PC-9 (cell line): Measurements from ENCODE around the gene SMPD3. TPM values are rescaled to one million over a fixed set of nuclear protein-coding genes. Genes with fewer than 3 reads are reported as not detected.

Source experiments
- BruUV-seq: library from RNA; stranded (reverse); fragments of 400-500 nt; replicated peaks from 2 replicates; lab custom pipeline; 2021; lab: Mats Ljungman, UMichigan
- CTCF ChIA-PET: fragments of 300-600 bp; sonication (Branson Sonifier 250); formaldehyde crosslinking; loops from one replicate; lab custom pipeline; 2022; ENCODE audit warnings: antibody characterized with exemption; lab: Charles Lee
- POLR2A ChIA-PET: fragments of 300-600 bp; sonication (Branson Sonifier 250); formaldehyde crosslinking; loops from one replicate; lab custom pipeline; 2022; ENCODE audit warnings: antibody characterized with exemption; ENCODE audit not compliant: unreplicated experiment; lab: Charles Lee
- DNase-seq, 2 experiments: peaks; one replicate each; pipeline versions ENCODE4 v3.0.0 to v3.0.0-alpha.2; 2015 to 2022; ENCODE audit warnings: mixed read lengths in 1 of 2
- H2AFZ ChIP-seq: fragments of 200-600 bp; sonication (generic); 2 replicates; pipeline ENCODE4 v1.8.1; 2017; ENCODE audit warnings: antibody characterized with exemption
- H3F3A ChIP-seq: fragments of 200-600 bp; sonication (generic); 2 replicates; pipeline ENCODE4 v1.8.1; 2017; ENCODE audit warnings: antibody characterized with exemption, mild to moderate bottlenecking, low read depth; ENCODE audit not compliant: insufficient read depth
- H3K27ac ChIP-seq: fragments of 200-600 bp; sonication (generic); 2 replicates; pipeline ENCODE4 v1.6.1; 2016; ENCODE audit warnings: mixed run types
- H3K27me3 ChIP-seq: fragments of 200-600 bp; sonication (generic); 2 replicates; pipeline ENCODE4 v1.6.1; 2016; ENCODE audit warnings: low read depth, mixed run types; ENCODE audit not compliant: insufficient read depth
- H3K36me3 ChIP-seq: fragments of 200-600 bp; sonication (generic); 2 replicates; pipeline ENCODE4 v1.6.1; 2016; ENCODE audit warnings: low read depth, mixed run types
- H3K4me1 ChIP-seq: fragments of 200-600 bp; sonication (generic); replicated peaks from 2 replicates; pipeline ENCODE4 v1.6.1; 2016; ENCODE audit warnings: mixed run types; ENCODE audit not compliant: insufficient read depth
- H3K4me2 ChIP-seq: fragments of 200-600 bp; sonication (generic); 2 replicates; pipeline ENCODE4 v1.6.1; 2017; ENCODE audit warnings: mixed run types
- H3K4me3 ChIP-seq: fragments of 200-600 bp; sonication (generic); 2 replicates; pipeline ENCODE4 v1.6.1; 2016; ENCODE audit warnings: mixed run types
- H3K79me2 ChIP-seq: fragments of 200-600 bp; sonication (generic); 2 replicates; pipeline ENCODE4 v1.6.1; 2017; ENCODE audit warnings: low read depth, mixed run types
- H3K9me2 ChIP-seq: fragments of 200-600 bp; sonication (generic); 2 replicates; pipeline ENCODE4 v1.8.1; 2017; ENCODE audit warnings: mild to moderate bottlenecking; ENCODE audit not compliant: insufficient read depth
- H3K9me3 ChIP-seq: fragments of 200-600 bp; sonication (generic); 2 replicates; pipeline ENCODE4 v1.8.1; 2016; ENCODE audit warnings: low read depth; ENCODE audit not compliant: insufficient read depth
- H4K20me1 ChIP-seq: fragments of 200-600 bp; sonication (generic); 2 replicates; pipeline ENCODE4 v1.8.1; 2017; ENCODE audit not compliant: insufficient read depth
- EZH2 ChIP-seq: fragments of 200-600 bp; sonication (generic); IDR thresholded peaks from 2 replicates; pipeline ENCODE4 v1.8.0; 2017; ENCODE audit warnings: antibody characterized with exemption, low read depth
- intact Hi-C: fragments of 100-400 bp; cut with micrococcal nuclease; formaldehyde crosslinking; loops from one replicate; pipeline ENCODE4 v1.10.0; 2022; ENCODE audit not compliant: unreplicated experiment
- total RNA-seq: library from RNA; stranded (reverse); gene quantifications from 2 replicates; pipeline ENCODE4 v1.2.3, GENCODE V29; 2021
- TF ChIP-seq, protein P1 (sequence below): fragments of 200-600 bp; sonication (generic); conservative IDR thresholded peaks from 2 replicates; pipeline ENCODE4 v1.6.1; 2017; ENCODE audit warnings: mixed run types, antibody characterized with exemption, mild to moderate bottlenecking, moderate library complexity

Gene SMPD3
- total RNA-seq, 1 experiment from 2014 or later = 0.94 TPM

DNA sequence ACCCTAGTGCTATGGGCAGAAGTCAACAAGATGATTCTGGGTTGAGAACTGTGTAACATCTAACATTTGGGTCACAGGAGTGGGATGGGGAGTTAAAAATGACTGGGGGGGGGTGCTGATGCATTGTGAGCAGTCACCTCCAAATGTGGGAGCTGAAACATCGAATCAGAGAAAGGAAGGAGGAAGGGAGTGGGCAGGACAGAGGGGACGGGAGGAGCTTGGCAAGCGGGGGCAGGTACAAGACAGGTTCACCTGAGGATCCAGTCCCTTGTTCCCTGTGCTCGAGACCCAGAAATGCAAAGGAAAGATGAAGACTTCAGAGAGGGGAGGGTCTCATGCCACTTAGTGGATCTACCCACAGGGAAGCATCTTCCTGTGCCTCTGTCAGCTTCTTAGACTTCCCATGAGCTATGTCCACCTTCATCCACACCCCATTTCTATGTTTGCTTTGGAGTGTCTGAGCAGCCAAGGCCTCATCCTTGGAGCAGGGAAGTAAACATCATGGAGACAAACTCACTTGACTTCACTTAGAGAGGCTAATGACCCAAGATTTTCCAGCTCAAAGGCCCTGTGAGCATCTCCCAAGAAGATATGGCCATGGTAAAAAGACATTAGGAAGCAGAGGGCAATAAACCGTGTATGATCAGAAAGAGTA lies 20.5 kb downstream of the SMPD3 start:
- no peak for DNase-seq
- H3K9me3 ChIP-seq = no peaks in the 10 kb centered on the region
- H4K20me1 ChIP-seq = no peaks in the 10 kb centered on the region
- H3K4me3 ChIP-seq = no peak overlapping the region
- H3K27me3 ChIP-seq = no peaks in the 10 kb centered on the region
- POLR2A ChIA-PET = interaction anchor here (0.6 kb wide), 1 partner anchor 9 kb away, joined by 3 read pairs; no protein-coding TSS in a partner anchor
- H3K9me2 ChIP-seq = no peaks in the 10 kb centered on the region
- H3K79me2 ChIP-seq = no peaks in the 10 kb centered on the region
- intact Hi-C loops = no loop called here
- H3F3A ChIP-seq = no peaks in the 10 kb centered on the region; the same call in 1 of the 2 replicates
- no peaks in the 10 kb centered on the region for H3K36me3 ChIP-seq
- TF ChIP-seq, protein P1, sequence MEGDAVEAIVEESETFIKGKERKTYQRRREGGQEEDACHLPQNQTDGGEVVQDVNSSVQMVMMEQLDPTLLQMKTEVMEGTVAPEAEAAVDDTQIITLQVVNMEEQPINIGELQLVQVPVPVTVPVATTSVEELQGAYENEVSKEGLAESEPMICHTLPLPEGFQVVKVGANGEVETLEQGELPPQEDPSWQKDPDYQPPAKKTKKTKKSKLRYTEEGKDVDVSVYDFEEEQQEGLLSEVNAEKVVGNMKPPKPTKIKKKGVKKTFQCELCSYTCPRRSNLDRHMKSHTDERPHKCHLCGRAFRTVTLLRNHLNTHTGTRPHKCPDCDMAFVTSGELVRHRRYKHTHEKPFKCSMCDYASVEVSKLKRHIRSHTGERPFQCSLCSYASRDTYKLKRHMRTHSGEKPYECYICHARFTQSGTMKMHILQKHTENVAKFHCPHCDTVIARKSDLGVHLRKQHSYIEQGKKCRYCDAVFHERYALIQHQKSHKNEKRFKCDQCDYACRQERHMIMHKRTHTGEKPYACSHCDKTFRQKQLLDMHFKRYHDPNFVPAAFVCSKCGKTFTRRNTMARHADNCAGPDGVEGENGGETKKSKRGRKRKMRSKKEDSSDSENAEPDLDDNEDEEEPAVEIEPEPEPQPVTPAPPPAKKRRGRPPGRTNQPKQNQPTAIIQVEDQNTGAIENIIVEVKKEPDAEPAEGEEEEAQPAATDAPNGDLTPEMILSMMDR = no peak
- TF ChIP-seq EZH2 = no peak
- no peak overlapping the region for H3K4me2 ChIP-seq
- no peak overlapping the region for H2AFZ ChIP-seq
- BruUV-seq = no TSS peak
- CTCF ChIA-PET = interaction anchor here (0.5 to 0.7 kb wide), 2 partner anchors 22 to 390 kb away, joined by 3 to 5 read pairs; no protein-coding TSS in a partner anchor
- peaks cover 9% of the 10 kb centered on the region for H3K4me1 ChIP-seq
- H3K27ac ChIP-seq = no peak overlapping the region

DNA sequence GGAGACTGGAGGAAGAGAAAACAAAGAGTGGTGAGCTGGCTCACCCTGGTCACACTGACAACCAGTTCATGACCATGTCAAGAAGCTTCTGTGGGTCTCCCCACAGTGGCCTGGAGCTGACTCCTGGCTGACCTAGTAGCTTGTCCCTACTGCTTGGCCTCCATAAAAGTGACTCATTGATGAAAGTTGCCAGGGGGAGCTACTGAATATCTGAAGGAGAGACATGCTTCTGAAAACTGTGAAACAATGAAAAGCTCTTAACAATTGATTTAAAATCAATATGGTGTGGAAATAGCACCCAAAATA lies 22.0 kb downstream of the SMPD3 start:
- ChIA-PET CTCF (interaction anchor here (0.5 to 1.0 kb wide), 4 partner anchors 9 to 95 kb away, joined by 3 to 6 read pairs (median 6); no protein-coding TSS in a partner anchor), POLR2A (interaction anchor here (0.6 to 0.7 kb wide), 3 partner anchors 9 to 181 kb away, joined by 3 read pairs; partner anchors contain the start of gene PLA2G15)
- no peak for TF ChIP-seq EZH2
- TF ChIP-seq, protein P1 = no peak
- H3K79me2 ChIP-seq = no peaks in the 10 kb centered on the region
- H3K4me1 ChIP-seq = peaks cover 9% of the 10 kb centered on the region
- H3K27me3 ChIP-seq = no peaks in the 10 kb centered on the region
- H3K27ac ChIP-seq = no peak overlapping the region
- H3K4me2 ChIP-seq = peak overlapping the region; percentile 23; the same call in 1 of the 2 replicates
- H3F3A ChIP-seq = no peaks in the 10 kb centered on the region; the same call in 1 of the 2 replicates
- H2AFZ ChIP-seq = no peak overlapping the region
- no peaks in the 10 kb centered on the region for H4K20me1 ChIP-seq
- no peaks in the 10 kb centered on the region for H3K9me3 ChIP-seq
- no peak overlapping the region for H3K4me3 ChIP-seq
- H3K36me3 ChIP-seq = no peaks in the 10 kb centered on the region
- H3K9me2 ChIP-seq = no peaks in the 10 kb centered on the region
- no TSS peak for BruUV-seq
- intact Hi-C loops = no loop called here
- peak; percentile 56 to 85 for DNase-seq

DNA sequence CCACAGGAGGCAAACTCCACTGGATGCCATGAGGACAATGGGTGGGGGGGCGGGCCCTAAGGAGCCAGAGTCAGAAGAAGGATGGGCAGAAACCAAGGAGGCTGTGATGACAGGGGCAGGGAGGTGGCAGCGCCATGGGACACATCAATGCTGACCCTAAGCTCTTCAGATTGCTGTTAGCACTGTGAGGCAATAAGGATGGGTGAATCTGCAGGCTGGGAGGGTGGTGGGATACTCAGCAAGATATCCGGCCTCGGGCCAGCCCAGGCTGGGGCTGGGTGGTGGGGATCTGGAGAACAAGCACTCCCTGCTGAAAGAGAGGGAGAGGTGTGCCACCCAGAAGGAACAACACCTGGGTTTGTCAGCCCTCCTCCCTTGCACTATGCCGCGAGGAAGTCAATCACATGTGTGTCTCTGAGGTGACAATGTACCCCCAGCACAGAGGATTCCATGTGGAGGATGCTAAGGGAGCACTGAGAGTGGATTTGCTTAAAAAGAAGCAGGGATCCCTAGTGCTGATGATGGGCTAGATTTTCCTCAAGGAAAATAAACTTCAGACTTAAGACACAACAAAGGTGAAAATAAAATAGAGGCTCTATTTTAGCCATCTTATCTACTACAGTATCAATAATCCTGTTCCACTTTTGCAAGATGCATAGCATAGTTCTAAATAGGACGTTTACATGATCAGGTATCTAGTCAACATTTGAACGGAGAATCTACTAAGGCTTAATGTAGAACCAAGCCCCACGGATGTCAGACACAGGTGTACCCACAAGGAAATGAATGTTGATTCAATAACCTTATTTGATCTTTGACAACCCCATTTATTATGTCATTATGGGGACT lies 22.6 kb downstream of the SMPD3 start:
- H3K27me3 ChIP-seq = no peaks in the 10 kb centered on the region
- H4K20me1 ChIP-seq = no peaks in the 10 kb centered on the region
- no peak overlapping the region for H2AFZ ChIP-seq
- BruUV-seq = no TSS peak
- H3K27ac ChIP-seq = no peak overlapping the region
- POLR2A ChIA-PET = interaction anchor here (0.6 to 0.7 kb wide), 3 partner anchors 9 to 180 kb away, joined by 3 read pairs; partner anchors contain the start of gene PLA2G15
- H3K79me2 ChIP-seq = no peaks in the 10 kb centered on the region
- H3K36me3 ChIP-seq = no peaks in the 10 kb centered on the region
- no peaks in the 10 kb centered on the region for H3K9me2 ChIP-seq
- H3K4me2 ChIP-seq = 0 out of 2 replicates have a peak overlapping the region, but pooled peaks have one; percentile 23
- DNase-seq = no peak
- H3F3A ChIP-seq = no peaks in the 10 kb centered on the region; the same call in 1 of the 2 replicates
- H3K9me3 ChIP-seq = no peaks in the 10 kb centered on the region
- no peak overlapping the region for H3K4me3 ChIP-seq
- H3K4me1 ChIP-seq = peaks cover 9% of the 10 kb centered on the region
- TF ChIP-seq EZH2 = no peak
- TF ChIP-seq, protein P1 = no peak
- intact Hi-C loops = no loop called here
- CTCF ChIA-PET = interaction anchor here (0.5 to 1.0 kb wide), 4 partner anchors 8 to 95 kb away, joined by 3 to 6 read pairs (median 6); no protein-coding TSS in a partner anchor
